Motor neuron (in vitro differentiated cells): ENCODE data around the gene SLC4A11. TPM values are rescaled to one million over a fixed set of nuclear protein-coding genes. Genes with fewer than 3 reads are reported as not detected.

Experiments used
- ATAC-seq, 8 experiments: fragments of 200-7000 bp; cut with Tn5 transposase; replicated peaks in 6 of 8; 2 replicates each; pipeline ENCODE4 v1.8.0; 2021; ENCODE audit warnings: mild to moderate bottlenecking in 8 of 8, moderate library complexity in 8 of 8
- H3K27ac ChIP-seq, 2 donors: fragments of 250-450 bp; sonication (Bioruptor Pico); 2 replicates each; pipeline ENCODE4 v1.9.0; 2021; ENCODE audit warnings: antibody characterized with exemption in 2 of 2, mild to moderate bottlenecking in 2 of 2, moderate library complexity in 1 of 2
- H3K4me1 ChIP-seq, 2 donors: fragments of 250-450 bp; sonication (Bioruptor Pico); replicated peaks in 1 of 2; 2 replicates each; pipeline ENCODE4 v1.6.1; 2021; ENCODE audit warnings: antibody characterized with exemption in 2 of 2, mild to moderate bottlenecking in 2 of 2, moderate library complexity in 1 of 2
- H3K4me3 ChIP-seq, 5 donors: fragments of 250-450 bp; sonication (Bioruptor Pico); 2 replicates each; pipeline ENCODE4 v1.9.0; 2021; ENCODE audit warnings: antibody characterized with exemption in 5 of 5, mild to moderate bottlenecking in 5 of 5, moderate library complexity in 4 of 5
- WGBS, 10 experiments: fragments of 450-650 bp; shearing (Covaris generic); methylation state at CpG; one replicate each; pipeline ENCODE4 v1.0.0; 2022; 5-methylcytosine and 5-hydroxymethylcytosine counted together
- in situ Hi-C, 9 experiments: fragments of 400-800 bp; cut with MboI; loops; one replicate each; pipeline ENCODE4 v1.15.0; 2021; ENCODE audit warnings: low sequenced_read_pairs in 9 of 9, low pct_unique_long_range_greater_than_20kb in 2 of 9; ENCODE audit not compliant: unreplicated experiment in 9 of 9
- total RNA-seq, 8 experiments: library from RNA; unstranded; fragments of 300-600 nt; gene quantifications; 2 replicates each; pipeline versions ENCODE4 v1.2.3 to v1.2.4, GENCODE V29; 2022

The SLC4A11 gene
- total RNA-seq, 8 experiments from 2014 or later = 0.05 to 19.6 (median 1.3) TPM

DNA sequence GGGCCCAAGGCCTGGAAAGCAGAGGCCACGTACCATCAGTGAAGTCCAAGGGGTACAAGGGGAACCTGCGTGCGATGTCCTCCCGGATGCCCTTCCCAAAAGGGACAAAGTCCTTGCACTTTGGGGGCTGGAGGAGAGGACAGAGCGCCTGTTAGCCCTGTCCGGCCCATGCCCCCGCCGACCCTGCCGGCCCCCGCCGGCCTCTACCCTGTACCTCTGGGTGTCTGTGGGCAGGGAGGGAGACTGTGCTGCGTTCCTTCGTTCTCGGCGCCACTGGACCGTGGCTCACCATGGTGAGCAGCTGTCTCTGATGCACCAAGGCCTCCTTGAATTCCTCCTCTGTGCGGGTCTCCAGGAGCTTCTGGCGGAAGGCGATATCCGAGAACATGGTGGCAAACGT is 7.9 kb downstream of the SLC4A11 start:
- in situ Hi-C loops = no loop called here

DNA sequence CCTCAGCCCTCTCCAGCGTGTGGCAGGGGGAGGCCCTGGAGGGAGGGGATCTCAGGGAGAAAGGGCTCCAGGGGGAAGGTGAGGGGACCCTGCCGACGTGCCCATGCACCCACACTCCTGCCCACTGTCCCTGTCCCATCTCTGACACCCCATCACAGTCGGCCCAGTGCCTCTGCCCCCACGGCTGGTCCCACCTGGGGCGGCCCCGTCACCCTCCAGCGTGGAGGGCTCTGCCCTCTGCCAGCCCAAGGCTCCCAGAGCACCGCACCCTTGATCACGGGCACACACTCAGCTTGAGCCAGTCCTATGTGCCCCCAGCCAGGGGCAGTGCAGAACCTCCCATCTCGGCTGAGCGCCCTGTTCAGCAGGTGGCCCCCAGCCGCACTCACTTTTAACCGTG is 9.2 kb downstream of the SLC4A11 start:
- Histone ChIP-seq H3K4me3 (no peak overlapping the region), H3K27ac (no peak overlapping the region), H3K4me1 (no peaks in the 10 kb centered on the region)
- in situ Hi-C loops = no loop called here
- 90 to 100% methylated on average over 2 to 4 of the region's 14 CpGs; no CpG with 5 or more reads in 8 of the 10 experiments for WGBS, 10 experiments
- ATAC-seq = no peak

More for the DNA sequence above, 7.9 kb downstream of the SLC4A11 start:
- WGBS, 10 experiments = 40 to 100% (median 88%) methylated on average over 1 to 10 of the region's 21 CpGs; no CpG with 5 or more reads in 7 of the 10 experiments
- no peak overlapping the region for H3K27ac ChIP-seq
- H3K4me1 ChIP-seq = no peaks in the 10 kb centered on the region
- no peak for ATAC-seq
- no peak overlapping the region for H3K4me3 ChIP-seq

- 90% methylated on average over 2 of the region's 22 CpGs; no CpG with 5 or more reads in 9 of the 10 experiments for WGBS, 10 experiments
- no peaks in the 10 kb centered on the region for H3K4me1 ChIP-seq
- no peak overlapping the region for H3K4me3 ChIP-seq
- ATAC-seq = no peak
- no peak overlapping the region for H3K27ac ChIP-seq
- in situ Hi-C loops = no loop called here
Observed at GRCh38 chr20:3229158-3229557, 9.8 kb downstream of the SLC4A11 start.

GRCh38 chr20:3228750-3229032 is 10.3 kb downstream of the SLC4A11 start:
- Histone ChIP-seq H3K27ac (no peak overlapping the region), H3K4me3 (no peak overlapping the region), H3K4me1 (no peaks in the 10 kb centered on the region)
- no CpG with 5 or more reads among the region's 11 CpGs for WGBS, 10 experiments
- in situ Hi-C loops = no loop called here
- ATAC-seq = no peak

GRCh38 chr20:3227936-3228749 is 10.8 kb downstream of the SLC4A11 start:
- peak in 1 of 8 experiments; percentile 9 for ATAC-seq
- 50 to 91% (median 89%) methylated on average over 2 to 20 of the region's 42 CpGs; no CpG with 5 or more reads in 5 of the 10 experiments for WGBS, 10 experiments
- no peak overlapping the region for H3K27ac ChIP-seq
- no peak overlapping the region for H3K4me3 ChIP-seq
- H3K4me1 ChIP-seq = no peaks in the 10 kb centered on the region
- in situ Hi-C loops = no loop called here

GRCh38 chr20:3227506-3227905 is 11.5 kb downstream of the SLC4A11 start:
- H3K4me3 ChIP-seq = no peak overlapping the region
- no peaks in the 10 kb centered on the region for H3K4me1 ChIP-seq
- WGBS, 10 experiments = 100% methylated on average over 1 of the region's 7 CpGs; no CpG with 5 or more reads in 8 of the 10 experiments
- peak in 5 of 8 experiments; percentile 9 to 33 (median 31) for ATAC-seq
- no peak overlapping the region for H3K27ac ChIP-seq
- in situ Hi-C loops = no loop called here

- WGBS, 10 experiments = 53 to 100% (median 89%) methylated on average over 2 to 3 of the region's 14 CpGs; no CpG with 5 or more reads in 6 of the 10 experiments
Observed at GRCh38 chr20:3226864-3227263, 12.1 kb downstream of the SLC4A11 start.

GRCh38 chr20:3226093-3226492 is 12.9 kb downstream of the SLC4A11 start:
- 88 to 100% (median 100%) methylated on average over 1 to 7 of the region's 10 CpGs; no CpG with 5 or more reads in 3 of the 10 experiments for WGBS, 10 experiments
- in situ Hi-C loops = no loop called here
- Histone ChIP-seq H3K4me1 (no peaks in the 10 kb centered on the region), H3K4me3 (no peak overlapping the region), H3K27ac (no peak overlapping the region)
- no peak for ATAC-seq

More at GRCh38 chr20:3226864-3227263, 12.1 kb downstream of the SLC4A11 start:
- Histone ChIP-seq H3K4me1 (no peaks in the 10 kb centered on the region), H3K4me3 (no peak overlapping the region), H3K27ac (no peak overlapping the region)
- no peak for ATAC-seq
- in situ Hi-C loops = no loop called here

DNA sequence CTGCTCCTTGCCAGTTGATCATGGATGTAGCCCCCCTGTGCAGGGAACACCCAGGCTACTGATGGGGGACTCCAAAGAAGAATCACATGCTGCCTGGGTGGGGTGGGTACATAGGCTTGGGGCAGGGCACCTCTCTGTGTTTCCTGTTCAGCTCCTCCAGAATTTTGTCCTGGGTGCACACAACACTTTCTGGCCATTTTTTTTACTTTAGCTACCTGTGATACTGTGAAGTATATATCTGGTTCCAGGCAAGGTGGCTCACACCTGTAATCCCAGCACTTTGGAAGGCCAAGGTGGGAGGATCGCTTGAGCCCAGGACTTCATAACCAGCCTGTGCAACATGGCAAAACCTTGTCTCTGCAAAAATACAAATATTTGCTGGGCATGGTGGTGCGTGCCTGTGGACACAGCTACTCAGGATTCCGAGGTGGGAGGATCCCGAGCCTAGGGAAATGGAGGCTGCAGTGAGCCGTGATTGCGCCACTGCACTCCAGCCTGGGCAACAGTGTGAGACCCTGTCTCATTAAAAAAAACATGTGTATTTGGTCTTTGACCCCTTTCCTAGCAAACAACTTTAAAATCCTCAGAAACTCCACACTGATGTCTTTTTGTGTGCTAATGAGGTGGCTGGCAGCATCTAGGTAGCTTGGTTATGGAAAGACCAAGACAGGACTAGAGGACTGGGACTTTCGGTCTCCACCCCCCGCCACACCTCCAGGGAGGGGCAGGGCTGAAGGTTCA is 14.1 kb downstream of the SLC4A11 start:
- no peaks in the 10 kb centered on the region for H3K4me1 ChIP-seq
- WGBS, 10 experiments = 72 to 100% (median 86%) methylated on average over 1 to 5 of the region's 8 CpGs; no CpG with 5 or more reads in 5 of the 10 experiments
- in situ Hi-C loops = loop anchor here in 1 of 9 experiments (25.0 kb wide), 1 partner anchor 87 kb away; no protein-coding TSS in a partner anchor

DNA sequence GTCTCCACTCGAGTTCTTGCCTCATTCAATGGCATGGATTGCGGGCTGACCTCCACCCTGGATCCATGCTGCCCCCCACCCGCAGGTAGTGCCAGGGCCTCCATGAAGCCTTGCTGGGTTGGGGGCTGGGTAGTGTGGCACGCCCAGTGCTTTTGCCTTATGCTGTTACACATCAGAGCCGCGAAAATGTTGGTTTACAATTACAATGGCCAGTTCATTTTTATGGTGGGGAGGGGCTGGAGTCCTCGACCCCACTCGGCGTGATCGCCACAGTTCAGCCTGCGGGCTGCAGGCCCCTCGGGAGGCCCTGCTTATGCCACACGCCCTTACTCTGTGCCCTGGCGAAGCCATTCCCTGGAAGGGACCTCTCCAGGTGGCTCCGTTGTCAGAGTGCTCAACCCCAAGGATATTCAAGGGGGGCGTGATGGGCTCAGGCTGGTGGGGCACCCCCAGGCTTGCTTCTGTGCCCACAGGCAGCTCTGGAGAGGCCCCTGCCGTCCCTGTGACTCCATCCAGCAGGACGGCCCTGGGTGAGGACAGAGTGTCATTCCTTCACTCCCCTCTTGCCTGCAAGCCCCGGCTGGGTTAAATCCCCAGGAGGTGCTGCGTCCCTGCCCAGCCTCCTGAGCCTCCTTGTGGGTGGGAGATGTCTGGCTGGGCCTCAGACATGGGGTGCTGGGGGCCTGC is 14.9 kb downstream of the SLC4A11 start:
- Histone ChIP-seq H3K4me3 (no peak overlapping the region), H3K4me1 (no peaks in the 10 kb centered on the region), H3K27ac (no peak overlapping the region)
- WGBS, 10 experiments = 75 to 100% (median 89%) methylated on average over 1 to 8 of the region's 20 CpGs; no CpG with 5 or more reads in 4 of the 10 experiments
- no peak for ATAC-seq
- in situ Hi-C loops = loop anchor here in 1 of 9 experiments (25.0 kb wide), 1 partner anchor 88 kb away; no protein-coding TSS in a partner anchor

More for the DNA sequence above, 14.1 kb downstream of the SLC4A11 start:
- H3K27ac ChIP-seq = no peak overlapping the region
- no peak overlapping the region for H3K4me3 ChIP-seq
- peak in 3 of 8 experiments; percentile 37 to 62 (median 46) for ATAC-seq

DNA sequence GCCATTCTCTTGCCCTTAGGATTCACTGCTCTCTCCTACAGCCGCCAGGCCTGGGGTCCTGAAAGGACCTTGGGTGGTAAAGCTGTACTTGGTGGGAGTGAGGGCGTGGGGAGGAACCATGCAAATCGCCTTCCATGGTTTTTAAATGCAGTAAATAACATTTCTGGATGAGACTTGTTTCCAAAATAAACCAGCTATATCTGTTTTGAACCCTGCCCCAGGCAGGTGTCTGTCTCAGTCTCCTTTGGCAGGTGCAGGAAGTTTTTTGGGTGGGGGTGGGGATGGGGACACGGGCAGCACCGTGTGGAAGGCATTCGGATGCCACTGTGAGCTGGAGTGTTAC is 15.4 kb downstream of the SLC4A11 start:
- no peak overlapping the region for H3K27ac ChIP-seq
- no peak for ATAC-seq
- no peak overlapping the region for H3K4me3 ChIP-seq
- 87 to 100% methylated on average over 2 to 4 of the region's 6 CpGs; no CpG with 5 or more reads in 8 of the 10 experiments for WGBS, 10 experiments
- in situ Hi-C loops = loop anchor here in 1 of 9 experiments (25.0 kb wide), 1 partner anchor 89 kb away; no protein-coding TSS in a partner anchor
- H3K4me1 ChIP-seq = no peaks in the 10 kb centered on the region

DNA sequence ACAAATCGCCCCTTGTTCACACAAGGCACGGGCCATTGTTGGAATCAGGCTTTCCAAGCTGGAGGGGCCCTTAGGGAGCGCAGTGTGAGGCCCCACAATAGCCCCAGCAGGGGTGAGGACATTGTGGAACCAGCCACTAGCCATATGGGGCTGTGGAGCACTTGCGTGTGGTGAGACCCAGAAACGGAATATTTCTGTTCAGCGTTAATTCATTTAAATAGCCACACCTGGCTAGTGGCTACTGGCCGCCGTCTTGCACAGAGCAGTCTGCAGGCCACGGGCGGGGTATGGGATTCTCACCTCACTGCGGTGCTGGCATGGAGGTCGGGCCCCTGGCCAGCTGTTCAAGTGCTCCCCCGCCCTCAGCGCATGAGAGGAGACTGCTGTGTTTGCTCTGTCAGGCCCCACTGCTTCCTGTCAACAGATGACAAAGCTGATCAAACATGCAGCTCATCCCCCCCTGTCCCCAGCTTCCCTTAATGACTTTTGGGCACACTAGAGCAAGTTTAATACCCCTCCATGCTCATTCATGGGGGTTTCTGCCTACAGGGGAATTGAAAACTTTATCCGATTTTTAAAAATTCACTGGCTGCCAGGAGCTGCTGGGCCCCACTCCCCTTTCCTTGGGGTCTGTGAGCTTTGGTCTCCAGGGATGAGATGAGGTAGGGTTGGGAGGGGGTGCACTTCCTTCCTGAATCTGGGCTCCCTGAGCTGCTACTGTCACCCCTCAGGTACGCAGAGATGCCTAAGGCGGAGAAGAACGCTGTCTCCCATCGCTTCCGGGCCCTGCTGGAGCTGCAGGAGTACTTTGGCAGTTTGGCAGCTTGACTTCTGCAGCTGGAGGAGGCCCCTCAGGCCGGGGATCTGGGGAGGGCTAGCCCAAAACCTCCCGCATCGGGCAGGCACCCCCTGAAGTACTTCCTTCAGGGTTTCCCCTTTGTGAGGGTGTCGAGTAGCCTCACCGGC is 16.1 kb downstream of the SLC4A11 start:
- 0 to 92% (median 74%) methylated on average over 3 to 11 of the region's 25 CpGs; no CpG with 5 or more reads in 5 of the 10 experiments for WGBS, 10 experiments
- ATAC-seq = peak in 4 of 8 experiments; percentile 21 to 89 (median 61)
- Histone ChIP-seq H3K27ac (no peak overlapping the region), H3K4me1 (no peaks in the 10 kb centered on the region), H3K4me3 (no peak overlapping the region)
- in situ Hi-C loops = loop anchor here in 1 of 9 experiments (25.0 kb wide), 1 partner anchor 89 kb away; no protein-coding TSS in a partner anchor
